Activated T-cell treated with anti-CD3 and anti-CD28 coated beads, Interleukin-2, amount 50 U/mL, for 4 hours (primary cell): ENCODE results near the gene CBY1. TPM values are rescaled to one million over a fixed set of nuclear protein-coding genes. Genes with fewer than 3 reads are reported as not detected.

ENCODE experiments used
- ATAC-seq, 2 donors: fragments of 200-7000 bp; cut with Tn5 transposase; one replicate each; pipeline ENCODE4 v1.10.0; 2021
- DNase-seq: peaks from one replicate; pipeline ENCODE4 v3.0.0-alpha.2; 2020
- H3K27me3 Mint-ChIP-seq: one replicate; pipeline ENCODE4 v1.8.0; 2021; ENCODE audit warnings: low read depth, mixed read lengths
- H3K36me3 Mint-ChIP-seq: one replicate; pipeline ENCODE4 v1.8.0; 2022; ENCODE audit warnings: mixed read lengths; ENCODE audit not compliant: insufficient read depth
- H3K4me1 Mint-ChIP-seq: one replicate; pipeline ENCODE4 v1.8.0; 2021; ENCODE audit warnings: low read depth, mixed read lengths
- H3K4me3 Mint-ChIP-seq: one replicate; pipeline ENCODE4 v1.8.0; 2021; ENCODE audit warnings: mild to moderate bottlenecking, moderate library complexity, mixed read lengths
- H3K9me3 Mint-ChIP-seq: one replicate; pipeline ENCODE4 v1.8.0; 2021; ENCODE audit warnings: mixed read lengths
- total RNA-seq, 3 donors: library from RNA; stranded (reverse); gene quantifications; one replicate each; pipeline ENCODE4 v1.2.1, GENCODE V29; 2021

CBY1 gene
- total RNA-seq, 3 donors from 2014 or later: 4.7 to 6.7 (median 4.9) TPM

DNA sequence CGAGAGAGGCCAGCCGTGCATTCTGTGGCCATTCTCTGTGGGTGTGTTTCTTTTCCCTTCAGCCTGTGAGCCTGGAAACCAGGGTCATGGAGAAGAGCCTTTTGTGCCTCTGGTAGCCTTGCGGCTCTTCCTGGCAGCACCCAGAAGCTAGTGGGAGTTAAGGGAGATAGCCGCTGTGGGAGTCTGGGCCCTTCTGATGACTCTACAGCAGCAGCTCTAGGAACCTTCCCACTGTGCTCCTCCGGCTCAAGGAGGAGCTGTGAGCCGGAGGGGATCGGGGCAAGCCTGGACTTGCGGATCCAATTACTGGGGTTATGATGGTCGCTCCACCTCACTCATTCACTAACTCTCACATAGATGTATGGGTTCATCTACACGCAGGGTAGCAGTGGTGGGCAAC is 59.8 kb downstream of the CBY1 start:
- Mint-ChIP-seq H3K9me3 (no peaks in the 10 kb centered on the region), H3K4me1 (peaks cover 40% of the 10 kb centered on the region), H3K36me3 (peaks cover 31% of the 10 kb centered on the region), H3K27me3 (no peaks in the 10 kb centered on the region), H3K4me3 (no peak overlapping the region)
- ATAC-seq (no peak), DNase-seq (no peak)

DNA sequence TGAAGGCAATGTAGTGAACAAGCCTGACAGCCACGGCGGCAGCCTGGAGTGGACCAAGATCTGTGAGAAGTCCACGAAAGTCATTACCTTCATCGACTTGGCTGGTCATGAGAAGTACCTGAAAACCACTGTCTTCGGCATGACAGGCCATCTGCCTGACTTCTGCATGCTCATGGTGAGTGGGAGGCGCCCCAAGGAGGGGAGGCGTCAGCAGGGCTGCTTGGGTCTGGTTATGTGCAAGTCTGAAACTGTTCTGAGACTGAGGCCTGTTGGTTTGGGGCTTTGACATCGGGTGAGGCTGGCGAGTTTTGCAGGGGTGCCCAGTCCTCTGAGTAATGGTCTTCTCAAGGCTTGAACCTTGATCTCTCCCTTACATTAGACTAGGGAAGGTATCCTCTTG is 60.4 kb downstream of the CBY1 start:
- H3K4me1 Mint-ChIP-seq: peaks cover 39% of the 10 kb centered on the region
- peaks cover 35% of the 10 kb centered on the region for H3K36me3 Mint-ChIP-seq
- no peaks in the 10 kb centered on the region for H3K27me3 Mint-ChIP-seq
- ATAC-seq (no peak), DNase-seq (no peak)
- H3K4me3 Mint-ChIP-seq: no peak overlapping the region
- no peaks in the 10 kb centered on the region for H3K9me3 Mint-ChIP-seq

DNA sequence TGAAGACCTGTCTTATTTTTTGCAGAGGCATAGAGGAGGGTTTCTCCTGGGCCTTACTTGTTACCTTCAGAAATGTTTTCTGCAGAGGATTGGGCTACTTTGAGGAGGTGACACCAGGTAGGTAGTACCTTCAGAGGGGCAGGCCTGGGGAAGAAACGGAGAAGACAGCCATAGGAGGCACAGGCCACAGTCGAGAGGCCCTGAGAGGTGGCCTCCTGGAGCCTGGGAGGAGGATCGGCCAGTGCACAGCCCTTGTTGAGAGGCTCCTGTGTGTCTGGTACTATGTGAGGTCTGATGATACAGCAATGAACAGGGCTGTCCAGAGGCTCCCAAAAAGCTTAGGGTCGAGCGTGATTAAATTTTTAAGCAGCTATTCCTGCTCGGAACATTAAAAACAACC is 60.8 kb downstream of the CBY1 start:
- H3K27me3 Mint-ChIP-seq: no peaks in the 10 kb centered on the region
- DNase-seq (no peak), ATAC-seq (no peak)
- no peaks in the 10 kb centered on the region for H3K9me3 Mint-ChIP-seq
- H3K4me1 Mint-ChIP-seq: peaks cover 36% of the 10 kb centered on the region
- H3K4me3 Mint-ChIP-seq: no peak overlapping the region
- H3K36me3 Mint-ChIP-seq: peaks cover 32% of the 10 kb centered on the region

DNA sequence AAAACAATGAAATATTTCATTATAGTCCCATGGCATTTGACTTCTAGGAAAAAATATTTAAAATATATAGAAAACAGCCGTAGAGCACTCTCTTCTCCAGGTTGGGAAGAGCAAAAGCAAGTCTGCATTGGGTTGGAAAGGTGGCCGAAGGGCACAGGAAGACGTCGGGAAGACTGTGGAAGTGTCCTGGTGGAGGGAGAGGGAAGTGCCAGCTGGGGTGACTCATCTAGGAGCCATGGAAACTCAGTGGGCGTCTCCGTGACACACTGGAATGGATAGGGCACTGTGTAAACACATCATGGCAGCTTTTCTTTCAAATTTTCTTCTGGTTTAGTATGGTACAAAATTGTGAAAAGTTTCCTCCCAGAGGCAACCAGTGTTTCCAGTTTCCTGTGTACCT is 62.0 kb downstream of the CBY1 start:
- Mint-ChIP-seq H3K27me3 (no peaks in the 10 kb centered on the region), H3K4me3 (no peak overlapping the region), H3K9me3 (no peaks in the 10 kb centered on the region), H3K36me3 (peaks cover 38% of the 10 kb centered on the region), H3K4me1 (peaks cover 24% of the 10 kb centered on the region)
- ATAC-seq (no peak), DNase-seq (no peak)

DNA sequence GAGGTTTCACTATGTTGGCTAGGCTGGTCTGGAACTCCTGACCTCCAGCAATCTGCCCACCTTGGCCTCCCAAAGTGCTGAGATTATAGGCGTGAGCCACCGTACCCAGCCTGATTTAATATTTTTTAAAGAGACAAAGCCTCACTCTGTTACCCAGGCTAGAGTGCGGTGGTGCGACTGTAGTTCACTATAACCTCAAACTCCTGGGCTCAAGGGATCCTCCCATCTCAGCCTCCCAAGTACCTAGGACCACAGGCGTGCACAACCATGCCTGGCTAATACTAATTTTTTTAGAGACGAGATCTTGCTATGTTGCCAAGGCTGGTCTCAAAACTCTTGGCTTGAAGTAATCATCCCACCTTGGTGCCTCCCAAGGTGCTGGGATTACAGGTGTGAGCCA is 62.8 kb downstream of the CBY1 start:
- Mint-ChIP-seq H3K36me3 (peaks cover 41% of the 10 kb centered on the region), H3K27me3 (no peaks in the 10 kb centered on the region), H3K4me1 (peaks cover 17% of the 10 kb centered on the region), H3K9me3 (no peaks in the 10 kb centered on the region), H3K4me3 (no peak overlapping the region)
- DNase-seq (no peak), ATAC-seq (no peak)

DNA sequence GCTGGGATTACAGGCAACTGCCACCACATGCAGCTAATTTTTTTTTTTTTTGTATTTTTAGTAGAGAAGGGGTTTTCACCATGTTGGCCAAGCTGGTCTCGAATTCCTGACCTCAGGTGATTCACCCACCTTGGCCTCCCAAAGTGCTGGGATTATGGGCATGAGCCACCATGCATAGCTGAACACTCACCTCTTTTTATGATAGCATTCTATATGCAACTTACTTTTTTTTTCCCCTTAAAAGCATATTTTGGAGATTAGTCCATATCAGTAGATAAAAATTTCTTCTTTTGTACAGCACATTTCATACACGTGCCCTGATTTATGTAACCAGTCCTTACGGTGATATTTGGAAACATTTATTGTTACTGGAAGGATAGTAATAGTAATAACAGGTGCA is 63.9 kb downstream of the CBY1 start:
- H3K27me3 Mint-ChIP-seq: no peaks in the 10 kb centered on the region

DNA sequence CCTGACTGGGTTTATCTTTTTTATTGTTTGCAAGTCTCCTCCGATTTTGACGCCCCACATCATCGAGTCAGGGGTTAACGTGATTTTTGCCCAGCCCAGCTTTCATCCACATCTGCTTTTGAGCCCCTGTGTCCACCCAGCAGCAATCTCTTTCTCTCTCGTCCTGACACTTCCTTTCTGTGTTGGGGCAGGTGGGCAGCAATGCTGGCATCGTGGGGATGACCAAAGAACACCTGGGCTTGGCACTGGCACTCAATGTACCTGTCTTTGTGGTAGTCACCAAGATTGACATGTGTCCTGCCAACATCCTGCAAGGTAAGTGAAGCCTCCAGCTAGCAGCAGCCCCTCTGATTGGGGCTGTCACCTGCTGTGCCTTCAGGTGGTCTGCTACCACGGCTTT is 65.1 kb downstream of the CBY1 start:
- DNase-seq (no peak), ATAC-seq (no peak)
- Mint-ChIP-seq H3K9me3 (no peaks in the 10 kb centered on the region), H3K27me3 (no peaks in the 10 kb centered on the region), H3K4me1 (peaks cover 3% of the 10 kb centered on the region), H3K4me3 (no peak overlapping the region), H3K36me3 (peaks cover 48% of the 10 kb centered on the region)

More for the DNA sequence above, 63.9 kb downstream of the CBY1 start:
- no peak for DNase-seq
- no peaks in the 10 kb centered on the region for H3K9me3 Mint-ChIP-seq
- H3K36me3 Mint-ChIP-seq: peaks cover 44% of the 10 kb centered on the region
- peaks cover 7% of the 10 kb centered on the region for H3K4me1 Mint-ChIP-seq
- ATAC-seq: no peak
- no peak overlapping the region for H3K4me3 Mint-ChIP-seq

Other genes with a start within 250 kb of the CBY1 start
- gene KCNJ4, start 201.4 kb upstream of the CBY1 start, total RNA-seq: not detected
- under 1 TPM in 2 of 3 donors, not detected in 1; 0.21 to 0.35 TPM for gene KDELR3, start 188.5 kb upstream of the CBY1 start, total RNA-seq
- gene DDX17, start 150.3 kb upstream of the CBY1 start, total RNA-seq: 100 to 1,000 TPM; 228 to 276 (median 251) TPM
- gene DMC1, start 86.5 kb upstream of the CBY1 start, total RNA-seq: 1 to 10 TPM; 1.9 to 3.0 (median 2.4) TPM
- gene FAM227A, start 246 bp upstream of the CBY1 start, total RNA-seq: under 1 TPM; 0.46 to 0.86 (median 0.53) TPM
- 100 to 1,000 TPM; 247 to 280 (median 249) TPM for gene TOMM22, start 25.3 kb downstream of the CBY1 start, total RNA-seq
- 10 to 100 TPM; 65.3 to 76.0 (median 72.8) TPM for gene JOSD1, start 44.3 kb downstream of the CBY1 start, total RNA-seq
- 10 to 100 TPM; 69.9 to 80.4 (median 76.5) TPM for gene GTPBP1, start 49.3 kb downstream of the CBY1 start, total RNA-seq
- 10 to 100 TPM; 30.1 to 44.6 (median 44.0) TPM for gene SUN2, start 99.4 kb downstream of the CBY1 start, total RNA-seq
- 1 to 10 TPM; 4.5 to 6.1 (median 5.1) TPM for gene DNAL4, start 137.5 kb downstream of the CBY1 start, total RNA-seq
- 1 to 10 TPM; 2.0 to 2.5 (median 2.2) TPM for gene NPTXR, start 187.4 kb downstream of the CBY1 start, total RNA-seq
- 100 to 1,000 TPM; 192 to 225 (median 207) TPM for gene CBX6, start 215.6 kb downstream of the CBY1 start, total RNA-seq